WI38 (cell line): ENCODE results near the gene DIAPH2.

ENCODE experiments used
- H3K4me3 ChIP-seq: 2 replicates; pipeline ENCODE4 v1.5.1; 2011; ENCODE audit warnings: low read depth, mild to moderate bottlenecking, control low read depth, low read length
- CTCF ChIP-seq: IDR thresholded peaks from 2 replicates; pipeline ENCODE4 v1.5.1; 2012; ENCODE audit warnings: low read depth, mild to moderate bottlenecking, control low read depth, low read length

The DIAPH2 gene

DNA sequence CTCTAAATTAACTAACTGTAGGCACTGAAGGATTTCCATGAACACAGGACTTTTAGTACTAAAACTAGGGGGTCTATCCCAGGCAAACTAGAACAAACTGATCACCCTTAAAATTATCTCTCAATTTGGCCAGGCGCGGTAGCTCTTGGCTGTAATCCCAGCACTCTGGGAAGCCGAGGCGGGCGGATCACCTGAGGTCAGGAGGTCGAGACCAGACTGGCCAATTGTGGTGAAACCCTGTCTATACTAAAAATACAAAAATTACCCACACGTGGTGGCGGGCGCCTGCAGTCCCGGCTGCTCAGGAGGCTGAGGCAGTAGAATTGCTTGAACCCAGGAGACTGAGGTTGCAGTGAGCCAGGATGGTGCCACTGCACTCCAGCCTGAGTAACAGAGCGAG lies 635.7 kb downstream of the DIAPH2 start:
- H3K4me3 ChIP-seq: no peak overlapping the region
- no peak for TF ChIP-seq CTCF

DNA sequence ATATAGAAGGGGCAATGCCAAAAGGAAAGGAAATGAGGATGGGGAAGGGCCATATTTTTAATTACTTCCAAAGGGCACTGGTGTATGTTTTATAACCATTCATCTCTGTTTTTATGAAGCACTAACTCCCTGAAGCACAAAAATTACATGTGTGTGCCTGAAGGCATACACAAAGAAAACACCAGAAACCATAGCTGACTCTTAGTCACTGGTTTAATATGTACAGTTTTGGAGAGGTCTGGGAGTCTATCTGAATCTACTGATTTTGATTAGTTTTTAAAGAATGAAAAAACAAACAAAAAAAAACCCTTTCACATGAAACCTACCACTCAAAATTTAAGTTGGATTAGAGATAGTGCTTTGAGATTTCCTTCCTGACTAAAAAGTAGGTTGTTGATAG lies 637.8 kb downstream of the DIAPH2 start:
- no peak for TF ChIP-seq CTCF
- no peak overlapping the region for H3K4me3 ChIP-seq

DNA sequence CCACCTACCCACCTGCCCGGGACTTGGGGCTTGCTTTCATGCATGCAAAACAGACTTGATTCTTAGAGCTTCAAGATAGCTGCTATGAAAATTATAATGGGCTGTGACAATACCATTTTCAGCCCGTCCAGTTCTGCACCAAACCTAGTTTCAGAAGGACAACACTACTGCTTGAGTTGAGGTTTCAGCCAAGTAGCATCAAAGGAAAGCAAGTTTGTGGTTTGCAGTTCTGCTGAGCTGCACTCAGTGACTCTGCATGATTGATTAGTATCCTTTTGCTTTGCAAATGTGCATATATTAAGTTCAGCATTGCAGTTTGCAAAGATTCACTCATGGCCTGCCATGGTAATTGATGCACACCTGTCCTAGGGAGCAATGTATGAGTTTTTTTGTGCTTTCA lies 641.8 kb downstream of the DIAPH2 start:
- no peak overlapping the region for H3K4me3 ChIP-seq
- no peak for TF ChIP-seq CTCF

DNA sequence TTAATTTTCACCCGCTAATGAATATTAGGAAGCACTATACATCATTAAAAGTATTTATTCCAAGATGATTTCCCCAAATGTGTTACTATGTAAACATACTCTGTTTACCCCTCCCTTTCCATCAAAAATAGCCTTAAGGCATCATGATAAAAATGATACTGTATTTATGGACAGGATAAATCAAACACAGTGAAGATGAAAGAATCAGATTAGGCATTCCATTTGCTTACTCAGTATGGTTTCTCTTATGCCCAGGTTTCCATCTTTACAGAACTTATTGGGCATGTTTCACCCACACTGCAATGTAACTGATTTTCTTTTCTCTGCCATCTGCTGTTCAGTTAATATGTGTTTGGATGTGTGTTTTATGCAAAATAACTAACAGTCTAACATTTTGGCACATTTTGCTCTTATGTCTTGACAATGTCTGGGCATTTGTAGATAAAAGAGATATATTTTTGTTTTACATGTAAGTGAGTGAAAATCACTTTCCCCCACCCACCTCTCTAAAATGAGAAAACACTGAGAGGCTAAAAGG lies 644.3 kb downstream of the DIAPH2 start:
- no peak overlapping the region for H3K4me3 ChIP-seq
- TF ChIP-seq CTCF: no peak

DNA sequence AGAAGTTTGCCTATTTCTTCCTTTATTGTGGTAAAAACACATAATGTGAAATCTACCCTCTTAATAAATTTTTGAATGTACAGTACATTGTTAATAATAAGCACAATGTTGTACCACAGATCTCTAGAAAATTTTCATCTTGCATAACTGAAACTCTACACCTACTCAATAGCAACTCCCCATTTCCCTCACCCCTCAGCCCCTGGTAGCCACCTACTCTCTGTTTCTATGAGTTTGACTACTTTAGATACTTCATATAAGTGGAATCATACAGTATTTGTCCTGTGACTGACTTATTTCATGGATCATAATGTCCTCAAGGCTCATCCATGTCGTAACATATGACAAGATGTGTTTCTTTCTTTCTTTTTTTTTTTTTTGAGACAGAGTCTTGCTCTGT lies 645.5 kb downstream of the DIAPH2 start:
- no peak for TF ChIP-seq CTCF
- no peak overlapping the region for H3K4me3 ChIP-seq

- H3K4me3 ChIP-seq: no peak overlapping the region
- TF ChIP-seq CTCF: no peak
These were observed 648.3 kb downstream of the DIAPH2 start for GRCh38 chrX:97332963-97333362.

- no peak overlapping the region for H3K4me3 ChIP-seq
- no peak for TF ChIP-seq CTCF
These were observed 650.2 kb downstream of the DIAPH2 start for GRCh38 chrX:97334850-97335249.
